ENCODE measurements around the gene NPAS3.

The NPAS3 gene

GRCh38 chr14:33364466-33364865 lies 425.8 kb downstream of the NPAS3 start:
- DNase-seq (ENCODE audit: low spot score), result no peak

GRCh38 chr14:33369041-33369440 lies 430.4 kb downstream of the NPAS3 start:
- no peak for DNase-seq (ENCODE audit: low spot score)
- no peak overlapping the region for H3K27ac ChIP-seq
- no peak for TF ChIP-seq CTCF (conservative IDR thresholded peaks at IDR 0.05; ENCODE audit: low read depth)
- ChIA-PET POLR2A (ENCODE audit: low non-redundant PET) (no interaction called here), CTCF (interaction anchor here (0.8 kb wide), 1 partner anchor 12 kb away, joined by 3 read pairs; no protein-coding TSS in a partner anchor)

More at GRCh38 chr14:33364466-33364865, 425.8 kb downstream of the NPAS3 start:
- TF ChIP-seq CTCF (conservative IDR thresholded peaks at IDR 0.05; ENCODE audit: low read depth), result no peak
- no peak overlapping the region for H3K27ac ChIP-seq
- ChIA-PET POLR2A (ENCODE audit: low non-redundant PET) (no interaction called here), CTCF (interaction anchor here (0.7 kb wide), 2 partner anchors 119 to 129 kb away, joined by 4 to 7 read pairs; no protein-coding TSS in a partner anchor)

- DNase-seq (ENCODE audit: low spot score), result no peak
- no peak overlapping the region for H3K27ac ChIP-seq
- CTCF ChIA-PET, result no interaction called here
- POLR2A ChIA-PET (ENCODE audit: low non-redundant PET), result no interaction called here
- TF ChIP-seq CTCF (conservative IDR thresholded peaks at IDR 0.05; ENCODE audit: low read depth), result no peak
Observed at GRCh38 chr14:33369972-33370371, 431.3 kb downstream of the NPAS3 start.

- DNase-seq (ENCODE audit: low spot score), result no peak
- no peak for TF ChIP-seq CTCF (conservative IDR thresholded peaks at IDR 0.05; ENCODE audit: low read depth)
- ChIA-PET POLR2A (ENCODE audit: low non-redundant PET) (no interaction called here), CTCF (no interaction called here)
- H3K27ac ChIP-seq, result no peak overlapping the region
Observed at GRCh38 chr14:33370426-33370825, 431.7 kb downstream of the NPAS3 start.

- POLR2A ChIA-PET (ENCODE audit: low non-redundant PET), result no interaction called here
Observed at GRCh38 chr14:33375196-33375595, 436.5 kb downstream of the NPAS3 start.

GRCh38 chr14:33375786-33376185 lies 437.1 kb downstream of the NPAS3 start:
- TF ChIP-seq CTCF (conservative IDR thresholded peaks at IDR 0.05; ENCODE audit: low read depth), result no peak
- ChIA-PET CTCF (no interaction called here), POLR2A (ENCODE audit: low non-redundant PET) (no interaction called here)
- DNase-seq (ENCODE audit: low spot score), result no peak
- H3K27ac ChIP-seq, result no peak overlapping the region

More at GRCh38 chr14:33375196-33375595, 436.5 kb downstream of the NPAS3 start:
- no peak for DNase-seq (ENCODE audit: low spot score)
- TF ChIP-seq CTCF (conservative IDR thresholded peaks at IDR 0.05; ENCODE audit: low read depth), result no peak
- no peak overlapping the region for H3K27ac ChIP-seq
- CTCF ChIA-PET, result interaction anchor here (0.7 kb wide), 1 partner anchor 140 kb away, joined by 4 read pairs; no protein-coding TSS in a partner anchor

- CTCF ChIA-PET, result no interaction called here
- POLR2A ChIA-PET (ENCODE audit: low non-redundant PET), result no interaction called here
- H3K27ac ChIP-seq, result no peak overlapping the region
- no peak for TF ChIP-seq CTCF (conservative IDR thresholded peaks at IDR 0.05; ENCODE audit: low read depth)
- no peak for DNase-seq (ENCODE audit: low spot score)
Observed at GRCh38 chr14:33376510-33376909, 437.8 kb downstream of the NPAS3 start.

Data from RWPE1 (cell line).